GM18861 (cell line): ENCODE data around the gene MAP3K21.

Source experiments
- ATAC-seq: cut with Tn5 transposase; IDR thresholded peaks from one replicate; pipeline ENCODE4 v1.9.1; 2021; ENCODE audit not compliant: unreplicated experiment

Gene MAP3K21

DNA sequence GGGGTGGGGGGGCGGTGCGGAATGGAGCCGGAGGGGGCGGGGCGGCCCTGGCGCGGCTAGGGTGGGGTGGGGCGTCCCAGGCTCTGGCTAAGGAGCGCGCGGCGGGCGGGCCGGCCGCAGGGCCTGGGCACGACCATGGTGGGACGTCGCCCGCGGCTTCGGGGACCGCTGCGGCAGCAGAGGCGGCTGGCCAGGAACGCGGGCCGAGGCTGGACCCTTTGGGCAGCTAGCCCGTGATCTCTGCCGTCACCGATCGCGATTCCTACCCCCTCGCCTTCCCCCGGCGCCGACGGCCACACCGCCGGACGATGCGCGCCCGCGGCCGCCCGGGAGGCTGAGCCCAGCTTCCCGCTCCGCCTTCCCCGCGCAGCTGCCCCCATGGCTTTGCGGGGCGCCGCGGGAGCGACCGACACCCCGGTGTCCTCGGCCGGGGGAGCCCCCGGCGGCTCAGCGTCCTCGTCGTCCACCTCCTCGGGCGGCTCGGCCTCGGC is at the start of gene MAP3K21:
Gene MAP3K21, plus strand, starts transcription at position 74 of the 491 bp plus-strand sequence. Its CDS starts 305 bp downstream, at position 379.
- peak; percentile 33 for ATAC-seq

DNA sequence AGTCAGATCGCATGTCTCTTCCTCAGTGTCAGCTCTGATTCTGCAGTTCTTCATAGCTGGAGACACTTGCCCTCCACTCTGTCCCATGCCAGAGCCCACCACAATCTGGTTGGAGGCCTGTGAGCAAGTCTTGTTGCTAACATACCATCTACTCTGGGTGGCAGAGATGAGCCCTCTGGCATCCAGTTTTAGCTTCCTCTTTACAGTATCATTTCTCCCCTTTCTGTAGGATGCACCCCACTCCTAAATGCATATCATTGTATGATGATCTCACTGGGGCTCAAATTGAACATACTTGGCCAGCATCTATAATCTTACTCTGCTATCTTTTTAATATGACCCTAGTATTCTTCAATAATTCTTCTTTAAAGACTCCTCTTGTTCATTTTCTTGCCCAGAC is 48.9 kb upstream of the MAP3K21 start:
- ATAC-seq = no peak

DNA sequence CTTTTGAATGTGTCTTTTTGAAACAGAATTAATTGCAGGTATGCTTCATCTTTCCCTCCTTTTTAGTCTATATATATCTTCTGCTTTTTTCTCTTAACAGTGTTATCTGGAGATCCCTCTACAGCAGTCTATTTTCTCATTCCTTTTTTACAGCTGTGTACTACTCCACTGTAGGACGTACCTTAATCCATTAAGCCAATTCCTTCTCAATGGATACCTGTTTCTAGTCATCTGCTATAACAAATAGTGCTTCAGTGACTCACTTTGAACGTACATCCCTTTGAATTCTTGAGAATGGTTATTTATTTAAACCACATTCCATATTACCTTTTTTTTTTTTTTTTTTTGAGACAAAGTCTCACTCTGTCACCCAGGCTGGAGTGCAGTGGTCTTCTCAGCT is 47.6 kb upstream of the MAP3K21 start:
- ATAC-seq = no peak

DNA sequence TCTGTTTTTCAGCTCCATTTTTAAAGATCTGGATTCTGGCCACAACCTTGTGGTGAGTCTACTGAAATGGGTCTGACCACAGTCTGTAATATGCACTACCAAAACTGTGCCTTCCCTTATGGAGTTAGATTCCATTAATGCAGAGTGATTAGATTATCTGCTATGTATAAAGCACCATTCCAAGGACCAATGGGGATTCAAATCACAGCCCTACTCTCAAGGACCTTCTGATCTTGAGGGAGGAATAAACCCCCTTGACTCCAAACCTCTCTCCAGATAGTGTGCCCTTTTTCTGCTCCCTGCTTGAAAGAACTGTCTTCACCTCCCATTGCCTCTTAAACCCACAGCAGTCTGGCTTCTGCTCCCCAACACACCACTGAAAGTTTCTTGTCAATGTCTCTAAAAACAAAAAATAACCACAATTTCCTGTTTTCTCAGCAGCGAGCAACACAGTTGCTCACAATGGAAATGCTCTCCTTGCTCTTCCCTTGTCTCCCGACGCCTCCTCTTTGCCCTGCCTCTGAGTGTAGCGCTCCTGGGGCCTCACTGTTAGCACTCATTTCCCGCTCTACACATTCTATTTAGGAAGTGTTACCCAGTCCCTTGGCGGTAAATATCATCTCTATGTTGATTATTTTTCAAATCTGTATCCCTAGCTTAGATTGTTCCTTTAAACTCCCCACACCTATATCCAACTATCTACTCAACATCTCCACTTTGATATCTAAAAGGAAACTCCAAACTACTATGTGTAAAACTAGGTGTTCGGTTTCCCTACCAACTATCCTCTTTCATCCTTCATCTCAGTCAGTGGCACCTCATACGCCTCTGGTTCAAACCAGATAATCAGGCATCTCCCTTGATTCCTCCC is 45.6 kb upstream of the MAP3K21 start:
- ATAC-seq = peak; percentile 90

DNA sequence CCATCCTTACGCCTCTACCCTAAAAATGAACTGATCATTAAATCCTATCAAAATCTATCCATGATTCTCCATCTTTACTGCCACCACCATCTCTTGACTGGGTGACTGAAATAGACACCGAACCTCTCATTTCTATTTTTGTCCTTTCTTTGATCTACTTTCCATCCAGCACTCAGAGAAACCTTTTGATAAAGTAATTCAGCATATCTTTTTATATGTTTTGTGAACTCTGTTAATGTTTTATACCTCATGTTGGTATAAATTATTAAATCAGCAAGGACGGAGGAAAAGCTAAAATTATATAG is 45.0 kb upstream of the MAP3K21 start:
- no peak for ATAC-seq

DNA sequence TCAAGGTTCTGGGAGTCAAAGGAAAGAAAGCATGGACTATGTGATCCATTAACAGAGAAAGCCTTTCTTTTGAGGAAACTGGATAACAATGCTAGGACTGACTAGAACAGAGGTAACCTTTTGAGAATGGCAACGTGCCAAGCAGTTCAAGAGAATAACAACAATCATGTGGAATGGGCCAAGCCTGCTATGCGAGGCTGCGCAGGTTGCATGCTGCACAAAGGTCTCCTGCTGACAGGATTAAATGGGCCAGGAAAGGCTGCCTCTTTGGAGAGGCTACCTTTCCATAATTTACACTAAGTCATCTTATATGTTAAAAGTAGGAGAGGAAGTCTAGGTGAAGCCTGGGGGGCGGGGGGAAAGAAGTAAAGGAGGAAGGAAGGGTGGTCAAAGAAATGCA is 37.8 kb upstream of the MAP3K21 start:
- ATAC-seq = no peak

DNA sequence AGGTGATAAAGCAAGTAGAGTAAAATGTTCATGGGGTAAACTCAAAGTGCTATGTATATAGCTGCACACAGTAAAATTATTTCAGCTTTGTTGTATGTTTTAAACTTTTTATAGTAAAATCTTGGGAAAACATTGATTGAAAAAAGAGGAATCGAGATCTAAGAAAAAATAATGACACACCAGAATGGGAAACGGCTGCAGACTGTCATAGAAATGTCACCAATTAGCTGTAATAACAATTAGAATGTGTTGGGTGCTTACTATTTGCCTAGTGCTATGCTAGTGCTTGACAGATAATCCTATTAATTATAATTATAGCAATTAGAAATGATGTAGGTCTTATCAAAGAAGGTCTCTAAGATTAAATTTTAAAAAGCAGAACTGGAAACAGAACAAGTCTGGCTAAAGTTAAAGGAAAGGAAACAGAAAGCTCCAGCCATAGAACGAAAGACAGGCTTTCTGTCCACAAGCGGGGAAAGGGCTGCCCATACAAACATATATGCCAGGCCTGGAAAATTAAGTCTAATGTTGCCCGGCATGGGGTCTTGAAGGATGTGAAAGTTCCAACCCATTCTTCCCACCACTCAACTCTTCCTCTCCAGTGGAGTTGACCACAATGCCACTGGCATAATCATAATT is 37.0 kb upstream of the MAP3K21 start:
- ATAC-seq = no peak

DNA sequence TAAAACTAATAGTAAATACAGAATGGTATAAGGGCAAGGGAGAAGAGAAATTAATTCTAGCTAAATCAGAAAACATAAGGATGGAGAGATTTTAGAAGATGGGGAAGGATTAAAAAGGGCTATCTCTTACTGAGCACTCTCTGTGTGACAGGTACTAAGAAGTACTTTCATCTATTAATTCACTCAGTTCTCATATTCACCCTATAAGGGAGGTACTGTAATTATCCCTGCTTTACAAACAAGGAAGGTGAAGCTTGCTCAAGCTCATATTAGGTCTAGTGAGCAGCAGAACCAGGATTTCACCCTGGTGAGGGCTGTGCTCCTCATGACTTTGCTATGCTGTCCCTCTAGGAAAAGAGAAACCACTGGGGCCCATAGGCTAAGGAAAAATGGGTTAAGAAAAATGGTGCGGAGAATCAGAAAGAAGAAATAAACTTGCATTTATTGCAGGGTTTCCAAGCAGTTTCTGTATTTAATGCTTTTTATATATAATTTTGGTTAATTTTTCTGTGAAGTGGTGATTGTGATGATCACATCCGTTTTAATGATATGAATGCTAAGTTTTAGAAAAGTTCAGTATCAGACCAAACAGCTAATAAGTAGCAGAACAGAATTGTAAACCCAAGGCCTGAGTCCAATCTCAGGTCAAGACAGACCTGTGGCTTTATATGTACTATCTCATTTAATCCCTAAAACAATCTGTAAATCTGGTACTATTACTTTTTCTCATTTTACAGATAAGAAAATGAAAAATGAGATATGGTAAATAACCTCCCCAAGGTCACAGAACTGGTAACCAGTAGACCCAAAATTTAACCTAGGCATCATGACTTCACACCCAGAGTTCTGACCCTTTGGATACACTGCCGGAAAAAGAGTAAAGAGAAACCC is 33.7 kb upstream of the MAP3K21 start:
- ATAC-seq = no peak

DNA sequence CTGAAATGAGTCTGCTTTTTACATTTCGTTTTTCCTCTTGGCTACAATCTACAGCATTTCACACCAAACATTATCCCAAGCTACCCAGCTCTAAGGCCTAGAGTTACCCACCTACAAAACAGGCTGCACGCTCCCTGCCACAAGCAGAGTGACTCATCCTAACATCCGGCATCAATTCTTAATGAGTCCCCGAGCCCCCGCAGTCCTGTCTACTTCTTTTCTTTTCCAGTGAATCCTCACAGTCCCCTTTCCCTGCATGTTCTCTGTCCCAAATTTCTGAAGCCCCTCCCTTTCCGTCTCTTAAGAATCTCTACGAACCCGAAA is 32.6 kb upstream of the MAP3K21 start:
- peak; percentile 64 for ATAC-seq

DNA sequence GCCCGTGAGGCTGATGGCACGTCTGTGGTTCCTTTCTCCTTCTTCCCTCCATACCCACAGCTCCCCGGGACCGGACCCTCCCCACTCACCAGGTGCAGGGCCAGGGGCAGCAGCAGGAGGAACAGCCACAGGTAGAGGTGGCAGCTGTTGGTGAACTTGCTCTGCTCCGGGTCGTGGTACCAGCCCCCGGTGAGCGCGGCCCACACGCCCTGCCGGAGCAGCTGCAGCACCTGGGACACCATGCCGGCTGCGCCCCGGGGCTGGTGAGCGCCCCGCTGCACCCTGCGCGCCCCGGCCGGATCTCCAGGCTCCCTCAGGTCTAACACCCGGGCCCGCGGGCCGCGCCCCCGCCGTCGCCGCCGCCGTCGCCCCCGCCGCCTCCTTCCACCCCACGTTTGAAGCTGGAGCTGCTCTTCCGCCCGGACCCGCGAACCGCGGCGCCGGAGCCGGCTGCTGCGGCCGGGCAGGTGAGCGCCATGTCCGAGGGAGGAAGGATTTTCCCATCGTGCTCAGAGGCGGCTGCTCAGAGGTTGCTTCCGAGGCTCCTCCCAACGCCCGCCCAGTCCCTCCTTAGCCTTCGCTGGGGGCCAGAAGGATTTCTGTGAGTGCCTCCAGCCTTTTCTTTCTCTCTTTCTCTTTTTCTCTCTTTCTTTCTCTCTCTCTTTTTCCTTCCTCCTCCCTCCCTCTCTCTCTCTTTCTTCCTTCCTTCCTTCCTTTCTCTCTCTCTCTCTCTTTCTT is 32.1 kb upstream of the MAP3K21 start, which contains the start of gene PCNX2:
Gene PCNX2, minus strand, starts transcription at position 489 of the 738 bp plus-strand sequence. Its CDS starts 247 bp downstream, at position 242.
- peak; percentile 78 for ATAC-seq

DNA sequence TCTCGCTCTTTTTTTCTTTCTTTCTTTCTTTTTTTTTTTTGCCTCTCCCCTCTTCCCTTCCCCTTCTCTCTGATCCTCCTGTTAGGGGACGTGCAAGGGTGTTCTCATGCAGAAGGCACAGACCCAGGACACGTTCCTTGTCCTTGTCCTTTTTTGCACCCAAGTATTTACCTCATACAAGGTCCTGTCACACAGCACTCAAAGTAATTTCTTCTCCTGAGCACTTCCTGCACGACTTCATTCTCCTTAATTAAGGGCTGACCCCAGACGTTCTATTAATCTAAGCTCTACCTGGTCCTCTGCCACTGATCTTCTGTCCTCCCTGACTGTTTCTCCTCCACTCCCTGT is 31.6 kb upstream of the MAP3K21 start:
- no peak for ATAC-seq

DNA sequence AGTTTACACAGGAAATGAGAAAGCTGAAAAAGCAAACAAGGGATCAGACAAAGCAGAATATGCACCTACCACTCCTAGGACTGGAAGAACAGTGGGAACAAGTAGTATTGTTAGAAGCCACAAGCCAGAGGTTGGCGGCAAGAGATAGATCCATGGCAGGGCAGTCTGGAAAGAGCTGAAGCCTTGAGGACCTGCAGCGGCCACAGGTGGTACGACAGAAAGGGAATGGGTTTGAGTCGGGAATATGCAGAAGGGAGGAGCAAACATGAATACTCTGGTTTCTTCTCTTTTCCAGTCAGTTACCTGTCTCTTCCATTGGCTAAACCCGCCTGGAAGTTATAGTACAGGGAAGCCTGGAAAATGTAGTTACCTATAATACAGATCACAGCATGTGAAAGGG is 28.1 kb upstream of the MAP3K21 start:
- no peak for ATAC-seq

DNA sequence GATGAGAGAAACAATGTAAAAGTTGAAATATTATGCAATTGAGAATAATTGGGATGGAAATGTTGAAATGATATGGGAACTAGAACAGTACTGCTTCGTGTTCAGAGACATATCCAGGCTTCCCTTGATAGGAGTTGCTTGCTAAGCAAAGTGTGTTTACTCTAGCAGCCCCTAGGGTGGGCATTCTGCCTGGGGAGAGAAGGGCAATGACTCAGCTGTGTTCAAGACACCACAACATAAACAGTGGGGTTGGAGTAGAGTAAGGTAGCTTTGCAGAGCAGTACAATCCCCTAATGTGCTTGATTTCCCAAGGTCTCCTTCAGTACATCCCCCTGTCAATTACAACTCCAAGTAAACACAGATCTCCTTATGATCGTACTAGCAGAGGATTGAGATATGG is 27.2 kb upstream of the MAP3K21 start:
- no peak for ATAC-seq

DNA sequence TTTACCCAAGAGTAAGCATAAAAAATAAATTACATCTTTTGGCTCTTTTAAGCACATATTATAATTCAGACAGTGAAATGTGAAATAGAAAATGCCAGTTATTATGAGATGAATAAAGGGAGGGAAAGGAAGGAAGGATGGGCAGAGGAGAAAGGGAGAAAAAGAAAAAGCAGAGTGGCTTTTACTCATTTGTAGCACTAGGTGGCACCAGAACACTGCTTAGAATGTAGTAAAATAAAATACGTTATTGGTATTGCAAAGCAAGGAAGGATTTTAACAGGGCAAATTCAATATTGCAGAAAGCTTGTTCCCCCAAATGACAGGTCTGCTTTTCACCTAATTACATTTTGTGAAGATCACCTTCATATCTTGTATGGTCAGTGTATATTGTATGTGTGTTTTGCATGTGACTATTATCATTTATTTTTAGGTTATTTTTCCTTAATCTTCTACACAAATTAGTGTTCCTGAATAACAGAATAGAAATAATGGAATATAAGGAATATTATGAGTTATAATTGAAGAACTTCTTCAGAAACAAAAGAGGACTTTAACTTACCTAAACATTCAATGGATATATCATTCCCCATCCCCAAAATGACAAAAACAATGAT is 22.9 kb upstream of the MAP3K21 start:
- no peak for ATAC-seq

DNA sequence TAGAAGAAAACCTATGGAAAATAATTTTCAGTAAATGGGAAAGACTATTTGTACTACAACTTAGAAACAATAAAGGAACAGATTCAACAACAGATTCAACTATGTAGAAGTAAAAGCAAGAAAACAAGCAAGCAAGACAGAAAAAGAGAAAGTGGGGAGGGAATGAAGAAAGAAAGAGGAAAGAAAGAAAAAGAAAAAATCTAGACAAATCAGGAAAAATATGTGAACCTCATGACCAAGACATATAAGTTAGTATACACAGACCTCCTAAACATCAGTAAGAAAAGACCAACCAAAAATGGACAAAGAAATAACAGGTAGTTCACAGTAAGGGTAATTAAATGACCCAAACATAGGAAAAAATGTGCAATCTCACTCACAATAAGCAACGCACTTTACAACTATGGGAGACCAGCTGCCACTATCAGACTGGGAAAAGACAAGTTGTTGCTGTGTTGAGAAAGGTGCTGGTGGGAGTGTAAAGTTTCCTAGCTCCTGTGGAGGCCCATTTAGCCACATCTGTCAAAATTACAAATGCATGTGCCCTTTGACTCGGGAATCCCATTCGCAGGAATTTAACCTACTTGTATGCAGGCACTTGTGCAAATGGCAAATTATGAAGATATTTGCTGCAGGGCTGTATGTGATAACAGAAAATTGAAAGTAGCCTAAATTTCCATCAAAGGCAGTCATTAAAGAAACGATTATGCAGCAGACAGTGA is 13.9 kb upstream of the MAP3K21 start:
- ATAC-seq = no peak

DNA sequence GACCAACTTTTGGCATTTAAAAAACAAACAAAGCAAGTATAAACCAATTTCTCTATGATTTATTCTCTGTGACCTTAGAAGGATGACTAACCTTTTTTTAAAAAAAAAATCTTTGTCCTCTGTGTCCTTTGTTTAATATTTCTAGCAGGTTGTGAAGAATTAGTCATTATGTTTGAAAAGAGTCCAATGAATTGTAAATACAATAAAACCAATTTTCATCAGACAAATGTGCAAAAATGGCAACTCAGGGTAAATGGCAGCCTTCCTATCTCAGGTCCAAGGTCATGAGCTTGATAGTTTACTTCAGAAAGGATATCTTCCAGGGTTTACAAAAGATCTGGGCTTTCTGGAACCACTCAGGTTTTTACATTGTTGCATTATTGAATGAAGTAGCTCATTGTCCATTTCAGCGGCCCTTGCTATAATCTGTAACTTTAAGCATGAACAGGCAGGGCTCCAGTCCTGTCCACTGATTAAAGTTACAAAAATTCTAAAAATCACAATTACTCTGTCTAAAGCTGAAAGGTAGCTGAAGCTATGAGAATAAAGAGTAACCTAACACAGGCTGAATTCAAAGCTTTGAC is 11.7 kb upstream of the MAP3K21 start:
- ATAC-seq = no peak

DNA sequence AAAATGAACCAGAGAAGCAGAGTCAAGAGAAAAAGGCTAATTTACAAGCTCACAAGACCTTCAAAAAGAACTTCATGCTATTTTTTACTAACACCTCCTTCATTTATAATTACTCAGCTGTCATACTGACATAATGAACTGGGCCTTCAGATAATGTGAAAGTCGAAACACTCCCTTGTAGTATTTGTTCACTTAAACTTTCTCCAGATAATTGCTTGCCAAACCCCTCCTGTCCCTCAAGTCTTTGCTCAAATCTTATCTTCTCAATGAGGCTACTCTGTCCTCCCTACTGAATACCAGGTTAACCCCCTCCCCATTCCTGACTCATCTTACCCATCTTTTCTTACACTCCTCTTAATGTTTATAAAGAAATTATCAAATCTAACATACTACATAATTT is 11.1 kb upstream of the MAP3K21 start:
- ATAC-seq = no peak

DNA sequence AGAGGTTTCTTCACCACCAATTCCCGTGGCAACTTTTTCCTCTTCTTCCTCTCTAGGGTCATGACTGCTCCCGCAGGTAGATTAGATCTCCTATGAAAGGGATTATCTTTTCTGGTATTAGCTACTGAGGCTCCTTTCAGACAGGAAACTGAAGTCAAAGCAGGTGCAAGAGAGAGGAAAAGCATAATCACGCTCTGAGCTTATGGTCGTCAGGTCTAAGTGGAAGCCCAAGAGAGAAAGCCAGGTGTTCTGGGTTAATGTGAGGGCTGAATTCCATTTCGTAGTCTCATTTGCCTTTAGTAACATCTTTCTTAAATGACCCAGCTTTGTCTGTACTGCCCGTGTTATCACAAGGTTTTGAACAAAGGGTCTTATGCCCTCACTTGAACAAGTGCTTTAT is 8.3 kb upstream of the MAP3K21 start:
- ATAC-seq = no peak

DNA sequence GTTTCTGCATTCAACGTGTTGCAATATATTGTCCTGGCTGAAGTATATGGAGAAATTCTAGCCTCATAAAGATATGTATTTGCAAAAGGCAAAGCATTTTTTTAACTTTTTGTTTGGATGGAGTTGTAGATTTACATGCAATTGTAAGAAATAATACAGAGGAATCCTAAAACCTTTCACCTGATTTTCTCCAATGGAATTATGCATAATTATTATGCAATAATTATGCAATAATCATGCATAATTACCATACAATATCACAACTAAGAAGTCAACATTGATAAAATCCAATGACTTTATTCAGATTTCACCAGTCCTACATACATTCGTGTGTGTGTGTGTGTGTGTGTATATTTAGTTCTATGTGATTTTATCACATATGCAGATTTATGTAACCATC is 7.5 kb upstream of the MAP3K21 start:
- no peak for ATAC-seq

DNA sequence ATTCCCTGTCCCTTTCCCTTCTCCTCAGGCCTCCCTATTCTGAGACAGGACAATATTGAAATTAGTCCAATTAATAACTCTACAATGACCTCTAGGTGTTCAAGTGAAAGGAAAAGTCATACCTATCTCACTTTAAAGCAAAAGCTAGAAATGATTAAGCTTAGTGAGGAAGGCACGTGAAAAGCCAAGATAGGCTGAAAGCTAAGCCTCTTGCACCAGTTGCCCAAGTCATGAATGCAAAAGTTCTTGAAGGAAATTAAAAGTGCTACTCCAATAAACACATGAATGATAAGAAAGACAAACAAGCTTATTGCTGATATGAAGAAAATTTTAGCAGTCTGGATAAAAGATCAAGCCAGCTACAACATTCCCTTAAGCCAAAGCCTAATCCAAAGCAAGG is 3.8 kb upstream of the MAP3K21 start:
- ATAC-seq = no peak
